ENCODE data around the gene EPHA2. TPM values are rescaled to one million over a fixed set of nuclear protein-coding genes. Genes with fewer than 3 reads are reported as not detected.
"Not testable (repeated sequence)": the region's sequence is repeated elsewhere in the genome, so short reads cannot be mapped to it uniquely, and the experiment has no call there.

EPHA2 gene
- total RNA-seq, 1 donor from 2014 or later, result 42.0 TPM

DNA sequence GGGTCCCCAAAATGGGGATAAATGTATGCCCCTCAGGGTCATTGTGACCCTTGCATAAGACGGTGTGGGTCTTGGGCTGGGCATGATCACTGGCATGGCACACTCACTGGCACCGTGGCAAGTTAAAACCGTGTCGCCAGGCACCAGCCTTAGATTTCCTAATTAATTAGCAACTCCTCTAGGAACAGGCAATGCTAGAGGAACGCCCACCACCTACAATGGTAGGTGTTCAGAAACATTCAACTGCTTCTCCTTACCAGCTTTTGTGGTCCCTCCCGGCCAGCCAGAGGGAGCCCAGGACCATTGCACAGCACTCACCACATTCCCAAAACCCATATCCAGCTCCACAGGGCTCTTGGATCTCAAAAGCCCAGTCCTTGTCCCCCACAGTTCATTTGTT is 36.4 kb downstream of the EPHA2 start:
- DNase-seq, result no peak

DNA sequence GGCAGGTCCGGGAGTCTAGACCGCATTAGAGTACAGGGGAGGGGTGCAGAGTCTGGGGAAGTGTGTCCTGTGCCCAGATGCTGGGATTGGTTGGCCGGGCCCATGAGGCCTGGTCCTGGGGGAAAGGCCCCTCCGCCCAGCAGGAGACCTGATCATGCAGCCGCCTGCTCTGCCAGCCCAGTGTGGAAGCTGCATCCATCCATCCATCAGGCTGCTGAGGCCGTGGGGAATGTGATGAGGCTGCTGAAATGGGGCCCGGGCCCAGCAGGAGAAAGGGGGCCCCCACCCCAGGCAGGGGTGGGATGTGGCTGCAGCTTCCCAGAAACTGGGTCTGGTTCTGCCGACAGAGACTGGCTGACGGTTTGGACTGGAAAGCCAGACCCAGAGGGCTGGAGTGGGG is 37.2 kb downstream of the EPHA2 start:
- DNase-seq, result no peak

DNA sequence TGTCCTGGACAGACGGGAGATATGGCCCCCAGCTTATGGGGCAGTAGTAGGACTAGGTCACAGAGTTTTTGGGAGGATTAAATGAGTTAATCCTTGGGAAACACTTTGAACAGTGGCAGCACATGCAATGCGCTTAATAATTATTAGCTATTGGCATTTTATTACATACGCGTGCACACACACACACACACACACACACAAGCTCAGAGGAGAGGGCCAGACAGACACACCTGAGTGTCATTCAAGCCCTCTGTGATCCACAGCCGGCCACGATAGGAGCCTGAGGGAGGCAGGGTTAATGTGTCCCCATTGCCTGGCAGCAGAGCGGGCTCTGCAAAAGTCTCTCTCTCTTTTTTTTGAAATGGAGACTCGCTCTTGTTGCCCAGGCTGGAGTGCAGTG is 37.9 kb downstream of the EPHA2 start:
- DNase-seq, result no peak

DNA sequence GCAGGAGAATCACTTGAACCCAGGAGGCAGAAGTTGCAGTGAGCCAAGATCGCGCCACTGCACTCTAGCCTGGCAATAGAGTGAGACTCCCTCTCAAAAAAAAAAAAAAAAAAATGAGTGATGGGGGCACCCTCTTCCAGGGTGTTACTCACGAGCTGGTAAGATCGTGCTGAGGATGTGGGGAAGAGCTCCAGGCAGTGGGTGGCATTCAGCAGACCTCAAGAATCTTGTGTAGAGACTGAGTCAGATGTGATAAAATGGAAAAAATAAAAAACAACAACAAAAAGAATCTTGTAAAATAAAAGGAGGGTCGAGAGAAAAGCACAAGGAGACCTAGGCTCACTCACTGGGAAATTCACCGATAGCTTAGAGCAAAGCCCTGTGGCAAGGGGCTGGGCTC is 38.5 kb downstream of the EPHA2 start:
- no peak for DNase-seq

DNA sequence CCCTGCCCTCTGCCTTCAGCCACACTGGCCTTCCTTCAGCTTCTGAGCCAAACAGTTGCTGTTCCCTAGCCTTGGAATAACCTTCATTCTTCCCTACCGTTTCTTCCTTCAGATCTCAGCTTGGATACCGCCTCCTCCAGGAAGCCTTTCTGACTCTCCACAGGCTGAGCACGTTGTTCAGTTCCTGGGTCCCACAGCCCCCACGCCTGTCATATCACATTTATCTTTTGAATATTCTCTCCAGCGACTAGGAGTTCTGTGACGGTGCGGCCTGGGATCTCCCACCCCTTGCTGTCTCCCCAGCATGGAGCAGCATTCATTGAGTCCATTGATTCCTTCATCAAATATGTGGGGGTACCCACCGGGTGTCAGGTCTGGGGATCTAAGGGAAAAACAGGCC is 39.2 kb downstream of the EPHA2 start:
- no peak for DNase-seq

DNA sequence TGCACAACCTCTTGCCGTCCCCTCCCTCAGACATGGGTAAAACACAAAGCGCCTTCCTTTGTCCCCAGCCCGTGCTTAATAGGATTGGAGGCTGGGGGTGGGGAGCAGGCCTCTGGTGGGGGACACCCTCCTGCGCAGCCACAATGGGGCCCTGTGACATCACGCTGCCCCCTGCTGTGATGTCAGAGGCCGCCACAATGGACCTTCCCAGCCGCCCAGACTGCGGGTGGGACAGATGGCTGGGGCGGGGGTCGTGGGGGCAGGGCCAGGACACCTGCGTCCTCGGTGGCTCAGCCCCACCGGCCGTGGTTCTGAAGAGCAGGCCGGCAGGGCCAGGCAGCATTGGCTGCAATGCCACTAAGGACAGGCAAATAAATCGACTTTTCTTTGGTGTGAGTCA is 39.9 kb downstream of the EPHA2 start:
- DNase-seq, result no peak

DNA sequence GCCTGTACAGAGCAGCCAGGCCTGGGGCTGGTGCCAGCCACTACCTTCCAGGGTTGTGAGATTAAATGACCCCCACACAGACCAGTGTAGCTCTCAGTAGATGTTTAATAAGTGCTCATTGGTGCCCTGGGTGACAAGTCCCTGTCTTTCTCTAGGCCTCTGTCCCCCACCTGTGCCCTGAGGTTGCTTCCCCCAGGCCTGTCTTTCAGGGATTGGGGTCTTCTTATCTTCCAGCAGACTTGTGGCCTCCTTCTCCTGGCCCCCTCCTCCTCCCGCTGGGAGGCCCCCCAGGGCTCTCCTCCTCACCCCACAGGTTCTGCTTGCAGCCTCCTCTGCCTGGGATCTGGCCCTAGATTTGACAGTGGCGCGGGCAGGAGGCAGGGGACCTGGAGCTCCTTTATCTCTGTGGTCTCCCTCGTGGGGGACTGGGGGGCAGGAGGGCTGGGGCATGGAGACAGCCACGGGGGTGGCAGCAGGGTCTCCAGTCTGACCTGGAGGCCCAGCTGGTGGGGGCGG is 40.3 kb downstream of the EPHA2 start:
- DNase-seq, result no peak

DNA sequence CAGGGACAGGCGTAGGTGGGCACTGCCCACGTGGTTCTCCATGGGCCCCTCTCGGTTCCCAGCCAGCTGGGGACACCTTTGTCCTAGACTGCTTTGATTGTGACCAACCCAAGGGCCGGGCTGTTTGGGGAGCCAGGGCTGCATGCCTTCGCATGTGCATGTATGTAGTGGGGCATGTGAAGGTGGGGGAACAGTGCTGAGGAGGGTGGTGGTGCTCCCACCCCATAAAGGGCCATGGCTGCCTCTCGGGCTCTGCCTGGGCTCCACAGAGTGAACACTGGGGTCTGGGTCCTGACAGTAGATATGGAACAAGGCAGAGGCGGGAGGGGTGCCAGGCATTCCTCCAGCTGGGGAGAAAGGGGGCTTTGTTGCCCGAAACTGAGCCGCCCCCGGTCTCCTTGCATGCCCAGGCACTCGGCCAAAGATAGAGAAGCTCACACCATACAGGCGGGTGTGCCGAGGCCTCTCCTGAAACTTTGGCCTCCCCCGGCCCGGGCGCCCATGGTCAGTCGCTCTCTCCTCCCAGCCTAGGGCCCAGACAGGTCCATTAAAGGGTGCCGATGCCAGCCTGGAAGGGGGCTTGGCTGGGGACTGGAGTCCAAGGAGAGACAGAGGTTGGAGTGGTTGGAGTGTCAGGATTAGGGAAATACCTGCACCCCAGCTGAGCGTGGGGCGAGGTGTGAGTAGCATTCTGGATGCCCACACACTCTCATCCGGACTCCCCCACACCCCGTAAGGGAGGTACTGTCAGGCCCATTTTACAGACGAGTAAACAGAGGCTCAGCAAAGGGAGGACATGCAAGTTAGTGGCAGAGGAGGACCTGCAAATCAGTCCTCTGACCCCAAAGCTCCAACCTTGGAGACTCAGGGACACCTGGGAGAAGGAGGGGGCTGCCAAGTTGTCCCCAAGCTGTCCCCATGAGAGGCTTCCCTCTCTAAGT is 41.1 kb downstream of the EPHA2 start:
- DNase-seq, result no peak

DNA sequence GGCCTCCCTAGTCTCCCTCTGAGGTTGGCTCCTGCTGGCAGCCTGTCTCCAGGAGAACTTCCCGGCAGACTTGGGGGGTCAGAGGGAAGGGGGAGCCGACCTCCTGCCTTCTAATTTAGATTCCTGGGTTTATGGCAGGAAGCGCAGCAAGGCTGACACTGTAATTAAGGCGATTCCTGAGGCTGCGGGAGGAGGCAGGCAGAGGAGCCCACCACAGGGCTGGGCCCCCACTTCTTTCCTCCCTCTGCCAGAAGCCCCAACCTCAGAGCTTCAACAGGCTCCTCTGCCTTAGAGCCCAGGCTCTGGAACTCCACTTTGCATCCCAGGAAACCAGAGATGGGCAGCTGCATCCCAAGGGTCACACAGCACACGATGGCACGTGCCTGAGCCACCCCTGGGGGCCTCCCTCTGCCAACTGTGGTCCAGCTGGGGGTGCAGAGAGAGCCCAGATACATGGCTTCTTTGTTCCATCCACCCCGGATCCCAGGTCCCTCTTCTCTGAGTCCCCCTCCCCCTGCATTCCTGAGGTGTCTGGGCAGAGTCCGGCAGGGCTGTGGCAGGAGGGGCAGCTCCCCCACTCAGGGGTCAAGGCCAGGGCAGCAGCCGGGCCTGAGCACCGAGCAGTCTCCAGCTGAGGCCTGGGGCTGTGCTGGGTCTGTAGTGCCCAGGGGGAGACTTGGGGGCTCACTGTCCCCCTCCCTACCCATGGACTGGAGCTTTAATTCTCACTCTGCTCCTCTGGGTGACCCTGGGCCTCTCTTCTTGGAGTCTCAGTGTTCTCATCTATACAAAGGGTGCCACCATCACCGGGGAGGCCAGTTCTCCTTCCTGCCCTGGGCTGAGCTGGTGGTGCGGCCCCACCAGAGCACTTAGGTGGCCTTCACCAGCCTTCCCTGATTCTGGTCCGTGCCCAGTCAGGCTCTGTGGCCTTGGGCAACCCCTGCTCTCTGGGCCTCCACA is 43.0 kb downstream of the EPHA2 start:
- no peak for DNase-seq

DNA sequence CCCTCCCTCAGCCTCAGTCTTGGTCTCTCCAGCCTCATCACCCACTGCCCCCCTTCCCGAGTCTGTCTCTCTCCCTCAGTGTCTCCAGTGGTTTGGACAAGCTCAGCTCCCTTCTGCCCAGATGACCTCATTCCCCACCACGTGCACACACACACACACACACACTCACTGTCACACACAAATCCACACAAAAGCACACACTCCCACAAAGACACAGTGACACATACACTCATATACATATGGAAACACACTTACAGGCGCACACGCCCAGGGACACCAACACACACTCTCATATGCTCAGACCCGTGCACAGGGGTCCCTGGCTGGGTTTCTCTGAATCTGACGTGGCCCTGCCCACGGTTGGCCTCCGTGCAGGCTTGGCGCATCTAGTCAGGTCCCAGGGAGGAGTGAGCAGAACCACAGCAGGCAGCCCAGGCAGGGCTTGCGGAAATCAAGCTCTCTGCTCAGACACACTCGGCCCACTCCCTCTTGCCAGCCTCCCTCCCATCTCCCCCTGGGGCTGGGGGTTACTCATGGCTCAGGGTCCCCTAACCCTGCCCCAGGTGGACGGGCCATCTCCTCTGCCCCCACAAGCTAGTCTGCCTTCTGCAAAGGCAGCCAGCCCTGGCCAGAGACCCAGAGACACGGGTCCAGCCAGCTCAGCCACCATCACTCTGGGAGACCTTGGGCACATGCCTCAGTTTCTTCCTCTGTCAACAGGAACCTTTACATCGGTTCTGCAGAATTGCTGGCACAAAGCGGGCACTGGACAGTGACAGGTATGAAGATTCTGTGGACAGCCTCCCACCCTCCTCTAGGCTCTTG is 43.9 kb downstream of the EPHA2 start:
- peak; percentile 50 for DNase-seq

DNA sequence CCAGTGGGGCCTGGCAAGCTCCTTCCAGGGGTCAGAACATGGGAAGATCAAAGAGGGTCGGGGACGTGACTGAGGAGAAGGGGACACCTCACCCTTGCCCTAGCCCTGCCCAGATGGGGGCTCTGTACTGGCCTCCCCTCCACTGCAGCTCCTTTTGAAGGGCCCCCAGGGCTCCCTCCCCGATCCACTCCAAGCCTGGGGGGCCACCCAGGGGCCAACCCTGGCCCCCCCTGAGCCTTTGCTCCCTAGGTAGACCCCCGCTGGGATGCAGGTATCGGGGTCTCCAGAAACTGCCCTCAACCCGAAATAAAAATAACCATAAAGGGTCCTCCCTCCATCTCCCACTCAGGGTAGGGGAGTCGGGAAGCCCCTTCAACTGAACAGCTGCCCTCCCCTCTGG is 45.0 kb downstream of the EPHA2 start:
- no peak for DNase-seq

DNA sequence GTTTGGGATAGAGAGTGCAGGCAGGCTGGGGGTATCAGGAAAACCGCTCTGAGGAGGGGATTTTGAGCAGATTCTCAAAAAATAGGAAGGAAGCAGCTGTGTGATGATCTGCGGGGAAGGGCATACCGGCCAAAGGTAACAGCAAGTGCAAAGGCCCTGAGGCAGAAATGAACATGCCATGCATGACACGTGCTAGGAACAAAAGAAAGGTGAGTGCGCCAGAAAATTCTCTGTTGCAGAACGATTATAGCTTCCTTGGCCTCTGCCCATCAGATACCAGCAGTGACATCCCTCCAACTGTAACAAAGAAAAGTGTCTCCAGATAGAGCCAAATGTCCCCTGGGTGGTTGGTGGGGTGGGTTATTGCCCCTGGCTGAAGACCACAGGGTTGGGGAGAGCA is 45.4 kb downstream of the EPHA2 start:
- no peak for DNase-seq

DNA sequence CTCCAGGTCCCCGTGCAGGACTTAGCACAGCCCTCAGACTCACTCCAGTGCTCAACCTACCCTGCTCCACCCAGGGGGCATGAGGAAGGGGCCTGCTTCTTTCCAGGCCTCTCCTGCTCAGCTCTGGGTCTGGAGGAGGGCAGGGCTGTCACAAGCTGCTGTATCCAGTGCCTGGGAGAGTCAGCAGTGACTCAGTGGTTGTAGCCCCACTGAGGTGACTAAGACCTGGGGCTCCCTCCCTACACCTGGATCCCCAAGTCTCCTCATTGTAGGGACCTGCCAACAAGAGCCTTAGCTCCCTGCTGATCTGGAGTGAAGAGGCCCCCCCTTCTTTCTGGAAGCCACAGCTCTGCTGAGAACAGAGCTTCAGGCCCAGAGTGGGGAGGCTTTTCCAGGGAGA is 46.3 kb downstream of the EPHA2 start:
- no peak for DNase-seq

DNA sequence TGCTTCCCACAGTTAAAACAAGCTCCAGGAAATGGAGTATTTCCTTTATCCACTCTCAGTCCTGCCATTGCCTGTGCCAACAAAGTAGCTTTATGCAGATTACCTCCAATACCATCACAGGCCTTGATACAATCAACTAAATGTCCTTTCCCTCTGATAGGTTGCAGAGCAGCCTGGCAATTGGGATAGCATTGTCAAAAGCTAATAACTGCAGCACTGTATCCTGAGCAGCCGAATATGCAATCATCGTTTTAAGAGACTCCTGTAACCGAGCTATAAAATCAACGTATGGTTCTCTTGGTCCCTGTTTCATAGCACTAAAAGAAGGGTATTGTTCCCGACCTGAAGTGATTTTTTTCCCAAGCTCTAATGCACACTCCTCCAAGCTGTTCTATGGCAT is 48.8 kb downstream of the EPHA2 start:
- DNase-seq, result not testable (repeated sequence)

DNA sequence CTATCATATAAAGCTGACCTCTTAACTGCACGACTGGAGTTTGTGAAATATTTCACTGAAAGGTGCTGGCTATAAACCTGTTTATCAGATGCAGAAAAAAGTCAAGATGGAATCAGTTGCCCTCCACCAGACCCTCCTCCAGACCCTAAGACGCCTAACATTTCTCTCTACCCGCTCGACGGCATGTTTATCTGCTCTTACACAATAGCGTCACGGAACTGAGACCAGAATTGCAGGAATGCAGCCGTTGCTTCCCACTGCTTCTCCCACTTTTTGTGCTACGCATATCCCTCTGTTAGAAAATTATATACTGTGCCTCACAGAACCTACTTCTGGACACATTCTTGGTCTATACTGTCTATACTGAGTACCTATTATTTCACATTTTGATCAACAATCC is 54.2 kb downstream of the EPHA2 start:
- no peak for DNase-seq

DNA sequence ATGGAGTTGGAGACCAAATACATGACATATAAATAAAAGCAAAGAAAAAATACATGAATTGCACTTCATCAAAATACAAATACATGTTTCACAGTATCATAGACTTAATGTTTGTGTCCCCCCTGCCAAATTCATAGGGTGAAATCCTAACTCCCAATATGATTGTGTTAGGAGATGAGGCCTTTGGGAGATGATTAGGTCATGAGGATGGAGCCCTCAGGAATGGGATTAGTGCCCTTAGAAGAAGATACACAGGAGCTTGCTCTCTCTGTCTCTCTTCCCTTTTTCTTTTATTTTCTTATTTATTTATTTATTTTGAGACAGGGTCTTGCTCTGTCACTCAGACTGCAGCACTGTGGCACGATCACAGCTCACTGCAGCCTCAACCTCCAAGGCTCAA is 56.5 kb downstream of the EPHA2 start:
- no peak for DNase-seq

DNA sequence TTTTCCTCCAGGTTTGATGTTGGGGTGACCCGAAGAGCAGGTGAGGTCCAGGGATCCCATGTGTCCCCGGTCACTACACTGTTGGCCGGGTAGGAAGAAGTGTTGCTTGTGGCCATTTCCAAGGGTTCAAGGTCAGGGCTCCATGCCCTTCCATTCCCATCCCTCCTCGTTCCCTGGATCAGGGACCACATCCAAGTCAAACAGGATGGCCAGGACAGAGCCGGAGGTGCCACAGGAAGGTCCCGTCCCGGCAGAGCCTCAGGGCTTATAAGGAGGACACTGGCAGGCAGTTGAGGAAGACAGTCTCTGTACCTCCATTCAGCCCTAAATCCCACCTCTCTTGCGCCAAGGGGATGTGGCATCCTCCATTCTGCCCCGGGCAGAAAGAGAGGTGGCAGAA is 60.4 kb downstream of the EPHA2 start:
- no peak for DNase-seq

DNA sequence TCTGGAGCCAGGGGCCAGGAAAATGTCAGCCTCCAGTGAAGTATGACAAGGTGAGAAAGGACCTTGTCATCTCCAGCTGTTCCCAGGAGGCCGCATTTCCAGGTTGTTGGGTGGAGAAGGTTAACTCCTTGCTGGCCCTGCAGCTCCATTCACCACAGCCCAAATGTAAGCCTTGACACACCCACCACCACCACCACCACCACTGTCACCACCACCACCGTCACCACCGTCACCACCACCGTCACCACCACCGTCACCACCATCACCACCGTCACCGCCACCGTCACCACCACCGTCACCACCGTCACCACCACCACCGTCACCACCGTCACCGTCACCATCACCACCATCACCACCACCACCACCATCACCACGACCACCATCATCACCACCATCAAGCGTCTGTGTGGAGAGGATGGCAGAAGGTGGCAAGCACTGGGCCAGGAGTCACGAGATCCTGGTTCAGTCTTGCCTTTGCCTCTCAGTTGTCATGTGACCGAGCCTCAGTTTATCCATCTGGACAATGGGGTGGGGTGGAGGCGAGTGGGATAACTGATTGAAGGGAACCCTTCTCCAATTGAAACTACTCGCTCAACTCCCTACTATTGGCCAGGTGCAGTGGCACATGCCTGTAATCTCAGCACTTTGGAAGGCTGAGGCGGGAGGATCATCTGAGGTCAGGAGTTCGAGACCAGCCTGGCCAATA is 61.3 kb downstream of the EPHA2 start:
- DNase-seq, result no peak

DNA sequence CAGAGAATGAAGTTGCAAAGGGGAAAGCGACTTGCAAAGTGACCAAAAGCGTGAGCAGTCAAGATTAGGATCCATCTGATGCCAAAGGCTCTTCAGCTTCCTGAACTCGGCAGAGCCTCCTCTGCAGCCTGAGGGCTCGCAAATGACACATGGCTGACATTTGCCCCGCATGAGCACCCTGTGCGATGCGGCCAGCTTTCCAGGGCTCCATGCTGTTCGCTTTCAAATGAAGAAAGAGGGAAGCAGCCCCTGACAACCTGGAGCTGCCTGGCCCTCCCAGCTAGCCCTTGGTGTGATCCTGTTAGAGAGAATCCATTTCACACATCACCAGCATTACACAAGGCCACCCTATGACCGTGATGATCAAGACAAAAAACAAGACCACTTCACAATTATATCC is 62.3 kb downstream of the EPHA2 start:
- no peak for DNase-seq

DNA sequence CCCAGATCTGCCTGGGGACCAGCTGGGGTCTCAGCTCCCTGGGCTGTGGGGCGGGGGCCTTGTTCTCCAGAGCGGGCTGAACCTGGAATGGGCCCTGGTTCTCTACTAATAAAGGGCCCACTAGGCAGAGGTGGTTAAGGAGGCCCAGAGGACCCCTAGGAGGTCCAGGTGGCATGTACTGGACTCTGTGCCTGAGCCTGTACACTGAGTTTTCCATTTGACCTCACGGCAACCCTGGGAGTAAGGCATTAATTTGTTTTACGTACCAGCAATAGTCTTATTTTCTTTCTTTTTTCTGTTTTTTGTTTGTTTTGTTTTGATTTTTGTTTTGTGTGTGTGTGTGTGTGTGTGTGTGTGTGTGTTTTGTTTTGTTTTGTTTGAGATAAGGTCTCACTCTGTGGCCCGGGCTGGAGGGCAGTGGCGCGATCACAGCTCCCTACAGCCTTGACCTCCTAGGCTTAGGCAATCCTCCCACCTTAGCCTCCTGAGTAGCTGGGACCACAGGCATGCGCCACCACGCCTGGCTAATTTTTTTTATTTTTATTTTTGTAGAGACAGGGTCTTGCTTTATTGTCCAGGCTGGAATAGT is 62.9 kb downstream of the EPHA2 start:
- no peak for DNase-seq
